GM13977 (cell line): ENCODE measurements around the gene PLK4.
"Not testable (repeated sequence)": the region's sequence is repeated elsewhere in the genome, so short reads cannot be mapped to it uniquely, and the experiment has no call there.

ENCODE experiments used
- DNase-seq: peaks from one replicate; pipeline ENCODE4 v3.0.0; 2012; ENCODE audit warnings: low spot score
- in situ Hi-C: fragments of 300-500 bp; cut with MboI; formaldehyde crosslinking; loops from one replicate; pipeline ENCODE4 v1.12.0; 2022; ENCODE audit warnings: low sequenced_read_pairs, low pct_unique_long_range_greater_than_20kb, mixed read lengths, inconsistent platforms; ENCODE audit not compliant: unreplicated experiment
- TF ChIP-seq, protein P1 (sequence below): IDR thresholded peaks from 2 replicates; pipeline ENCODE4 v1.5.1; 2012; ENCODE audit warnings: mild to moderate bottlenecking, control low read depth; ENCODE audit not compliant: insufficient read depth; ENCODE audit errors: extremely low read depth, missing control alignments

PLK4 gene

DNA sequence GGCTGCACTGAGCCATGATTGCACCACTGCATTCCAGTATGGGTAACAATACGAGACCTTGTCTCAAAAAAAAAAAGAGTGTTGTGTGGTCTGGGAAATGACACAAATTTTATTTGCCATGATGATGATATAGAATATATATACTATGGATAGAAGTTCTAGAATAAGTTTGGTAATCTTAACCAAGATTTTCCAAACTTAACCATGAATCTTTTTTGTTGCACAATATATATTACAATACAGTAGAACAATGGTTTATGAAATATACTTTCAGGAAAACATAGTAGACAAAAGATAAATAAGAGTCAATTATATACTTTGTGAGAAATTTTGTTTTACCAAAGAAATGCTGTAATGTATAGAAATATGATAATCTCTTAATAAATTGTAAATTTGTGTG is 49.5 kb downstream of the PLK4 start:
- TF ChIP-seq, protein P1, sequence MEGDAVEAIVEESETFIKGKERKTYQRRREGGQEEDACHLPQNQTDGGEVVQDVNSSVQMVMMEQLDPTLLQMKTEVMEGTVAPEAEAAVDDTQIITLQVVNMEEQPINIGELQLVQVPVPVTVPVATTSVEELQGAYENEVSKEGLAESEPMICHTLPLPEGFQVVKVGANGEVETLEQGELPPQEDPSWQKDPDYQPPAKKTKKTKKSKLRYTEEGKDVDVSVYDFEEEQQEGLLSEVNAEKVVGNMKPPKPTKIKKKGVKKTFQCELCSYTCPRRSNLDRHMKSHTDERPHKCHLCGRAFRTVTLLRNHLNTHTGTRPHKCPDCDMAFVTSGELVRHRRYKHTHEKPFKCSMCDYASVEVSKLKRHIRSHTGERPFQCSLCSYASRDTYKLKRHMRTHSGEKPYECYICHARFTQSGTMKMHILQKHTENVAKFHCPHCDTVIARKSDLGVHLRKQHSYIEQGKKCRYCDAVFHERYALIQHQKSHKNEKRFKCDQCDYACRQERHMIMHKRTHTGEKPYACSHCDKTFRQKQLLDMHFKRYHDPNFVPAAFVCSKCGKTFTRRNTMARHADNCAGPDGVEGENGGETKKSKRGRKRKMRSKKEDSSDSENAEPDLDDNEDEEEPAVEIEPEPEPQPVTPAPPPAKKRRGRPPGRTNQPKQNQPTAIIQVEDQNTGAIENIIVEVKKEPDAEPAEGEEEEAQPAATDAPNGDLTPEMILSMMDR, result no peak
- in situ Hi-C loops, result no loop called here
- no peak for DNase-seq

DNA sequence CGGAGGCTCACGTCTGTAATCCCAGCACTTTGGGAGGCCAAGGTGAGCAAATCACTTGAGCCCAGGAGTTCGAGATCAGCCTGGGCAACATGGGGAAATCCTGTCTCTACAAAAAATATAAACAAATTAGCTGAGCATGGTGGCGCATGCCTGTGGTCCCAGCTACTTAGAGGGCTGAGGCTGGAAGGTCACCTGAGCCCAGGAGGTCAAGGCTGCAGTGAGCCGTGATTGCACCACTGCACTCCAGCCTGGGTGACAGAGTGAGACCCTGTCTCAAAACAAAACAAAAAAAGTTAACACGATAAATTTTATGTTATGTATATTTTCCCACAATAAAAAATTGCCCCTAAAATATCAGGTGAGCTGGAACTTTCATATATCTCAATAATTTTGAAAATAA is 51.1 kb downstream of the PLK4 start:
- DNase-seq, in situ Hi-C loops: not testable (repeated sequence)

DNA sequence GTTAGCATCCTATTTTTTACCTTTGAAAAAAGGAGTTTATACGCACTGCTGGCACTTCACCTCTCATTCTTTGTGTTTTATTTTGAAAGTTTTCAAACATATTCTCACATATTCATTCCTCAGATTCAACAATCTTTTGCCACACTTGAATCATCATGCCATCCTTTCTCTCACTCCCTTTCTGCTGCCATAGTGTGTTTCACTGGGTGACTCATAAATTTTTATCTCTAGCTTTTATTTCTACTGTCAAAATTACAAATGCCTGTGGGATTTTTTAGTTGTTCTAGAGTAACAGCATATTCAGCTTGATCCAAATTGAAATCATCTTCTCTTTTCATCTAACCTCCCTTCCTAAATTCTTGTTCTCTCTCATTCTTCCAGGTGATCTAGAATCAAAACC is 56.3 kb downstream of the PLK4 start:
- TF ChIP-seq, protein P1, result no peak
- in situ Hi-C loops, result no loop called here
- DNase-seq, result no peak
